K562 (cell line): Measurements from ENCODE around the gene CILP. TPM values are rescaled to one million over a fixed set of nuclear protein-coding genes. Genes with fewer than 3 reads are reported as not detected.
A peak's percentile ranks its signal among the peaks of the same experiment; 100 is the strongest.

ENCODE experiments used
- BRF1 ChIP-seq: IDR thresholded peaks from 3 replicates; pipeline ENCODE4 v1.6.1; 2011; ENCODE audit warnings: borderline replicate concordance, mild to moderate bottlenecking; ENCODE audit not compliant: insufficient read length; ENCODE audit errors: extremely low read depth
- MEIS2 ChIP-seq: fragments of 450-650 bp; IDR thresholded peaks from 2 replicates; pipeline ENCODE4 v1.6.1; 2014; ENCODE audit warnings: mild to moderate bottlenecking; ENCODE audit not compliant: partially characterized antibody
- PHF21A ChIP-seq: fragments of 450-650 bp; IDR thresholded peaks from 2 replicates; pipeline ENCODE4 v1.6.1; 2017; ENCODE audit warnings: low read depth, borderline replicate concordance
- PKNOX1 ChIP-seq: fragments of 450-650 bp; IDR thresholded peaks from 2 replicates; pipeline ENCODE4 v1.6.1; 2016
- RFX1 ChIP-seq: fragments of 450-650 bp; IDR thresholded peaks from 2 replicates; pipeline ENCODE4 v1.6.1; 2016; ENCODE audit warnings: mild to moderate bottlenecking, moderate library complexity
- RREB1 ChIP-seq: fragments of 250-450 bp; sonication (Bioruptor Pico); IDR thresholded peaks from 2 replicates; pipeline ENCODE4 v1.4.0; 2020
- ZBTB11 ChIP-seq, 3 experiments: fragments of 200-800 bp in 1 of 3; fragments of 250-450 bp in 1 of 3; fragments of 450-650 bp in 1 of 3; sonication (Bioruptor Pico) in 1 of 3; sonication (Bioruptor generic) in 1 of 3; formaldehyde crosslinking in 1 of 3; IDR thresholded peaks; 2 replicates each; pipeline versions ENCODE4 v1.6.1 to v1.8.0; 2016 to 2022; ENCODE audit warnings: mild to moderate bottlenecking in 2 of 3, missing genetic modification characterization in 2 of 3, missing compliant biosample characterization in 1 of 3, moderate library complexity in 1 of 3
- ZFX ChIP-seq: sonication (generic); formaldehyde crosslinking; IDR thresholded peaks from 2 replicates; pipeline ENCODE4 v1.8.0; 2022; ENCODE audit warnings: mild to moderate bottlenecking, missing genetic modification reagents, moderate library complexity
- polyA plus RNA-seq, 8 experiments: library from polyadenylated mRNA; depleted of rRNA in 4 of 8; stranded (reverse) in 5 of 8; unstranded in 3 of 8; fragments of >200 nt; fragmentation: Nextera tagmentation in 2 of 8; fragmentation: Illumina TruSeq in 1 of 8; extraction: Ambion mirVana in 2 of 8; extraction: Trizol in 1 of 8; gene quantifications; 2 replicates each; pipeline versions ENCODE4 v1.2.1 to v1.2.3, GENCODE V29; 2011 to 2014; ENCODE audit warnings: inconsistent platforms in 1 of 8, missing spikeins in 1 of 8
- total RNA-seq, 7 experiments: library from RNA; depleted of rRNA in 6 of 7; stranded (reverse); fragments of >200 nt in 6 of 7; fragmentation: Illumina TruSeq in 2 of 7; extraction: Trizol in 2 of 7; gene quantifications; 2 replicates each; pipeline versions ENCODE4 v1.2.1 to v1.2.3, GENCODE V29; 2011 to 2021; ENCODE audit warnings: low replicate concordance in 1 of 7

Gene CILP
- total and polyA plus RNA-seq, 9 of the 15 experiments (the other 6 are each of a cell fraction or from before 2014, with no cell fraction given), result 0.03 TPM; not detected in 8

- TF ChIP-seq ZBTB11 (CRISPR knock-in tag; IDR thresholded peaks at IDR 0.05) (no peak), PKNOX1 (peak; percentile 80), ZFX (no peak), RFX1 (no peak), RREB1 (CRISPR knock-in tag) (no peak), BRF1 (no peak), PHF21A (no peak), MEIS2 (peak; percentile 88)
These were observed 47.3 kb upstream of the CILP start (continued) for GRCh38 chr15:65258375-65259262.
